Fibroblast of upper back skin (primary cell): ENCODE results near the gene CCDC187.

Experiments
- DNase-seq: peaks from one replicate; pipeline ENCODE4 v3.0.0-alpha.2; 2013

CCDC187 gene

DNA sequence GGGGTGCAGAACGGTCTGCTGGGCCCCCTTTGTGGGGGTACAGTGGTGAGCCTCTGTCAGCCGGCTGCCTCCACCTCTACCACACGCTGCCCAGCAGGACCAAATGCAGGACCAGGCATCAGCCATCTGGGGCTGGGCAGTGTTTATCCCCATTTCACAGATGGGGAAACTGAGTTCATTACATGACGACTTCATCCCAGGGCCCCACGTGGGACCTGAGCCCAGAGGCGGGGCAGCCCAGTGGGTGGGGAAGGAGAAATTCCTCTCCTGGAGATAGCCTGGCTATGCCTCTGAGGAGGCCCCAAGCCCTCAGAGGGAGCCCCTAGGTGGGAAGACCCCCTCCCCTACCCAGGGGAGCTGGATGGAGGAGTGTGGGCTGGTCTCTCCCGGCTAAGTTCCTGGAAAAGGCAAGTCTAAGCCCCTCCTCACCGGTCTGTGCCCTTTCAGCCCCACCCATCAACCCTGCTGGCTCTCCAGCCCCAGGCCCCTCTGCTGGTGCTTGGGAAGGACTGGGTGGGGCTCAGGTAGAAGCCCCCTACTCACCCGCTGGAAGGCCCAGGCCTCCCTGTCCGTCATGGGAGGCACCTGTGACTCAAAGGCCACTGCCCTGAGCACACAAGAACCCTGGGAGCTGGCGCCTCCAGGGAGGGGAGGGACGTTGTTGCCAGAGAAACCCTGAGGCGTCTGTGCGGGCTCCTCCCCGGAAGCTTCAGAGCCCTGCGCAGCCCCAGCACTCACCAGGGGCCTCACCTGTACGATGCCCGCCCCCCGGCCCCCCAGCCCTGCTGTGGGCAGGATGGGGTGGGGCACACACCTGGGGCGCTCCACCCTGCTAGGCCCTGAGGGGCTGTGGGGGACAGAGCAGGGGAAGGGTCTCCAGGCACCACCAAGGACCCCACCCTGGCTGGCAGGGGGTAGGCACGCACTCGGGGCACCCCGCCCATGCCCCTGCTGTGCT, 7.4 kb upstream of the CCDC187 start:
- no peak for DNase-seq

GRCh38 chr9:136310273-136311030, 6.6 kb upstream of the CCDC187 start:
- no peak for DNase-seq

DNA sequence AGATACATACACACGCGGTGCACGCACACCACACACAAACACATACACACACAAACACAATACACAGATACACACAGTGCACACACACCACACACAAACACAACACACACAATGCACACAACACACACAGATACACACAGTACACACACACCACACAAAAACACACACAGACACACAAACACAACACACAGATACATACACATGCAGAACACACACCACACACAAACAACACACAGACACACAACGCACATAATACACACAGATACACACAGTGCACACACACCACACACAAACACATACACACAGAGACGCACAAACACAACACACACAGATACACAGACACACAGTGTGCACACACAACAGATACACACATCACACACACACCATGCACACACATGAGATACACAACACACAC, 5.9 kb upstream of the CCDC187 start:
- DNase-seq, result no peak

DNA sequence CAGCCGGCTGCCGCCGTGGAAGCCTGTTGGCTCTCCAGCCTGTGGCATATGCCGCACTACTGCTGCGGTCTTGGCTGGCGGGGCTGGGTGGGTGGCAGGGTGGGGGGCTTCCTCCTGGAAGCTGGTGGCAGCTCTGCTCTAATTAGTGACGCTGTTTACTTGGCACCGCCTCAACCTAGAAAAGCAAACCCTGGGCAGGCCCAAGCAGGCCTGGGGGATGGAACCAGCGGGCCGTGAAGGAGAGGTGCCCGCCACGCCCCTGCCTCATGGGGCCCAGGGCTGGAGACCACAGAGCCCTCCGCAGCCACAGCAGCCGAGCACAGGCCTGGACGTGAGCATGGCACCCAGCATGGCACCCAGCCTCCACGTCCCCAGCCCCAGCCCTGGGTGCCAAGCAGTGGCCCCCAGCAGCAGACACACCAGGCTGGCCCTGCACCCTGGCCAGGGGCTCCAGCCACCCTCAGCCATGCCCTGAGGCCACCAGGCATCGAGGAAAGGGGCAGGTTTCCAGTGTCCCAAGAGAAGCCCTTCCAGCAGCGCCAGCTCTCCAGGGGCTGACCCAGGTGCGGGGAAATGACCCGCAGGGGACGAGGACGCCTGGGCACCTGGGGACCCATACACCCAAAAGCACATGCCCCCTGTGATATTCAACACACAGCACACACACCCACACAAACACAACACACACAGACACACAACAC, 5.4 kb upstream of the CCDC187 start:
- no peak for DNase-seq

GRCh38 chr9:136308702-136309053, 4.8 kb upstream of the CCDC187 start:
- DNase-seq, result no peak

DNA sequence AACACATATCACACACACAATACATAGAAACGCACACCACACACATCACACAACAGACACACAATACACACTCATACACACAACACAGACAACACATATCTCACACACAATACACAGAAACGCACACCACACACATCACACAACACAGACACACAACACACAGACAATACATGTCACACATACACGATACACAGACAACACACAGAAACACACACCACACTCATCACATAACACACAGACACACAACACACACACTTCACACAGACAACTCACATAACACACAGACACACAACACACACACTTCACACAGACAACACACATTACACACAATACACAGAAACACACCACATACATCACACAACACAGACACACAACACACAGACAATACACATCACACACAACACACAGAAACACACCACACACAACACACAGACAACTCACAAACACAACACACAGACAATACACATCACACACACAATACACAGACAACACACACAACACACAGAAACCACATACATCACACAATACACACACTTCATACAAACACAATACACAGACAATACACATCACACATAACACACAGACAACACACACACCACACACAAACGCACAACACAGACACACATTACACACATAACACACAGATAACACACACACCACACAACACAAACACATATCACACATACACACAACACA, 4.3 kb upstream of the CCDC187 start:
- no peak for DNase-seq

- DNase-seq, result no peak
Observed at GRCh38 chr9:136307215-136307750, 3.4 kb upstream of the CCDC187 start.

DNA sequence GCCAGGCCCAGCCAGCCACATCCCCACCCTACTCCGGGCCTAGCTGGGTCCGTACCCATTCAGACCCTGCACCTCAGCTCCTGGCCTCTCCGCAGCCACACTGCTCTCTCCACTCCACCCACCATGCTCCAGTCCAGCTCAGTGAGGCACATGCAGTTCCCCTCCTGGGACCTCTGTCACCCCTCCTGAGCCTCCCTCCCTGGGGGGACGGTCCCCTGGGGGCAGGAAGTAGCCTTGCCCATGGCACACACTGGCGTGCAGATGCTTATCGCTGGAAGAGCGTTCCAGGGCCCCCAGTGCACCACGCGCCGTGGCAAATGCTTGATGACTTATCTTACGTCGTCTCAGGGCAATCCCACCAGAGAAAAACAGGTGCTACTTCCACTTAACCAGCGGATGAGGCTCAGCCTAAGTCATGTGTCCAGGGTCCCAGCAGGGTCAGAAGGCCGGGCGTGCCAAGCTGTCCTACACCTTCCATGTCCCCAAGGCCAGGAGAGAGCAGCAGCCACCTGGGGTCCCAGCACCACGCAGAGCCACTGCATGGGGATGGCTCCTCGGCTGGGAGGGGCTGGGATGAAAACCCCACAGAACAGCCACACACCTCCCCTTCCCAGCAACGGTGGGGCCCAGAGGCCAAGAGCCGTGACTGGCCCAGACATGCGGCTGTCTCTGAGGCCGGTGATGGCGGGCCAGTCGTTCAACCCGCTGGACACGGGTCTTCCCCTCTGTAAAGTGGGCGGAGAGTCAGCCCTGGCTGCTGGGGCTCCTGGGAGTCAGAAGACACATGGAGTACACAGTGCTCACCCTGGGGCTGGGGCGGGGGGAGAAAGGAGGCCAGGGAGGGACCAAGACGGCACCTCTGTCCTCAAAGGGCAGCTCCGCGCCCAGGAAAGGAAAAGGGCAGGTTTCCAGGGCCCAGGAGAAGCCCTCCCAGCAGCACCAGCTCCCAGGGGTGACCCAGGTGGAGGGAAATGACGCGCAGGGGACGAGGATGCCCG, 2.6 kb upstream of the CCDC187 start:
- no peak for DNase-seq

- DNase-seq, result no peak
Observed at GRCh38 chr9:136305804-136306203, 1.9 kb upstream of the CCDC187 start.

GRCh38 chr9:136304981-136305380, 1.1 kb upstream of the CCDC187 start:
- no peak for DNase-seq

DNA sequence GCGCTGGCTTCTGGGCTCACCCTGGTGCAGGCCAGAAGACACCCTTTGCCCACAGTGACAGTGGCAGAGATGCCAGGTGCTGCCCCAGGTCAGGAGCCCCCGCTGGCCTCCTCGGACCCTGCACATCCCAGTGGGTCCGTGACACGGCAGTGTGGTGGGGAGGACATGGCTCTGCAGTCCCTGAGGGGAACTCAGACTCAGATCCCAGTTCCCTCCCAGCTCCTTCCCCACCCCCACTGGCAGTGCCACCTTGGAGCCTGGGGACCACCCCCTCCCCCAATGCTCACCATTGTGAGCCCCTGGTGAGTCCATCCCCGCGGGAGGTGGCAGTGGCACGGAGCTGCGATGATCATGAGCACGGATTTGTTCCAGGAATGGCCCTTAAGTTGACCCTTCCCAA, 562 bp upstream of the CCDC187 start:
- no peak for DNase-seq

- no peak for DNase-seq
Observed at GRCh38 chr9:136303066-136303824, 649 bp downstream of the CCDC187 start.

DNA sequence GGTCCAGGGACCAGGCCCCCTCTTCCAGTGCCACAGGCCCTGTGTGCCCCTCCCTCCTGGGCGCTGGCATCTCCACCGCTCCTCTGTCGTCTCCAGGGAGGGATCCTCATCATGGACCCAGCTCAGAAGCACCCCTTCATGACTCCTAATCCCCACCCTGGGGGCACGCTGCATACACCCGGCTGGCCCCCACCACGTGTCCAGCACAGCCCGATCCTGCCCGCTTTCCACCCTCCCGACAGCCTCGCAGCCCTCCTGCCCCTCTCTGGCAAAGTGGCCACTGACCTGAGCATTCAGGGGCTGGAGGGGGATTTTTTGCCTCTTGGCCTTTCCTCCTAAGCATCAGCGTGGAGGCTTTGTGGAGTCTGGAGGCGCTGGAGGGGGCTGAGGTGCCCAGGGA, 1.4 kb downstream of the CCDC187 start:
- DNase-seq, result no peak

DNA sequence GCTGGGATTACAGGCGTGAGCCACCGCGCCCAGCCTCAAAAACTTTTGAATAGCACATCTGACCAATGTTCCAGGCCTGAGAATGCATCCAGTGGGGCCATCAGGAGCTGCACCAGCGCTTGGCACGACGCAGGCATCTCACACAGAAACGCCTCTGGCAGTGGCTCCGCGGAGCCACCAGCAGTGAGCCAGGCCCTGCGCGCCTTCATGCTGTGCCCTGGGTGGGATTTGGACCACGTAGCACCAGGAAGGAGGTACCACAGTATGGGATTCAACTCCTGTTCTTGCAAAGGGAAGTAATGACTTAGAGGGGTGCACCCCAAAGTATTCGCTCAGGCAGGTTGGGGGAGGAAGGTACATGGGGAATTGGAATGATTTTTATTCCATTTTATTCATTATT, 3.0 kb downstream of the CCDC187 start:
- no peak for DNase-seq

- no peak for DNase-seq
Observed at GRCh38 chr9:136300016-136300545, 3.8 kb downstream of the CCDC187 start.

GRCh38 chr9:136299541-136299940, 4.4 kb downstream of the CCDC187 start:
- DNase-seq, result no peak

DNA sequence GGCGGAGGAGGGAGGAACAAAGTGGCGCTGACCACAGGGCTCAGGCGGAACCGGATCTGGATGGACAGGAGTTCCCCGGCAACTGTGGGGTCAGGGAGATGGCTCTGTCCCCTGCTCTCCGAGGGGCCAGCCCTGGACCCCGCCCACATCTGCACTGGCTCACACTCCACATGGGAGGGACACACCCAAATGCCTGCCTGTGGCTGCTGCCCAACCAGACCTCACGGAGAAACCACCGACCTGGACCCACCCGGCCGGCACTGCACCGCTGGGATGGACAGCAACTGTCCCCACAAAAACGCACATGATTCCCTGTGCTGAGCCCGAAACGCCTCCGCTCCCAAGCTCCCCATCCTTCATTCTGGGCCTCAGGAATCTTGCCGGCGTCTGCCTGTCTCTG, 4.8 kb downstream of the CCDC187 start:
- no peak for DNase-seq

- DNase-seq, result no peak
Observed at GRCh38 chr9:136297766-136298735, 5.8 kb downstream of the CCDC187 start.
